ENCODE measurements around the gene GRID1.

- TF ChIP-seq, protein P1, sequence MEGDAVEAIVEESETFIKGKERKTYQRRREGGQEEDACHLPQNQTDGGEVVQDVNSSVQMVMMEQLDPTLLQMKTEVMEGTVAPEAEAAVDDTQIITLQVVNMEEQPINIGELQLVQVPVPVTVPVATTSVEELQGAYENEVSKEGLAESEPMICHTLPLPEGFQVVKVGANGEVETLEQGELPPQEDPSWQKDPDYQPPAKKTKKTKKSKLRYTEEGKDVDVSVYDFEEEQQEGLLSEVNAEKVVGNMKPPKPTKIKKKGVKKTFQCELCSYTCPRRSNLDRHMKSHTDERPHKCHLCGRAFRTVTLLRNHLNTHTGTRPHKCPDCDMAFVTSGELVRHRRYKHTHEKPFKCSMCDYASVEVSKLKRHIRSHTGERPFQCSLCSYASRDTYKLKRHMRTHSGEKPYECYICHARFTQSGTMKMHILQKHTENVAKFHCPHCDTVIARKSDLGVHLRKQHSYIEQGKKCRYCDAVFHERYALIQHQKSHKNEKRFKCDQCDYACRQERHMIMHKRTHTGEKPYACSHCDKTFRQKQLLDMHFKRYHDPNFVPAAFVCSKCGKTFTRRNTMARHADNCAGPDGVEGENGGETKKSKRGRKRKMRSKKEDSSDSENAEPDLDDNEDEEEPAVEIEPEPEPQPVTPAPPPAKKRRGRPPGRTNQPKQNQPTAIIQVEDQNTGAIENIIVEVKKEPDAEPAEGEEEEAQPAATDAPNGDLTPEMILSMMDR (IDR thresholded peaks at IDR 0.05), result no peak
- TF ChIP-seq ZFX (IDR thresholded peaks at IDR 0.05; ENCODE audit: borderline replicate concordance), result no peak
These were observed 336.3 kb downstream of the GRID1 start for GRCh38 chr10:86030312-86030711.

All from 22Rv1 (cell line).